Panc1 (cell line): ENCODE results near the gene TMEM127.

Experiments
- REST ChIP-seq, 2 experiments: IDR thresholded peaks; 2 replicates each; pipeline ENCODE4 v1.6.1; 2011 to 2012; ENCODE audit warnings: low read depth in 2 of 2, control low read depth in 1 of 2, low read length in 1 of 2, mild to moderate bottlenecking in 1 of 2, moderate library complexity in 1 of 2; ENCODE audit not compliant: insufficient read depth in 1 of 2
- TF ChIP-seq, protein P1 (sequence below): fragments of 450-650 bp; IDR thresholded peaks from 2 replicates; pipeline ENCODE4 v1.5.1; 2017; ENCODE audit warnings: mild to moderate bottlenecking

DNA sequence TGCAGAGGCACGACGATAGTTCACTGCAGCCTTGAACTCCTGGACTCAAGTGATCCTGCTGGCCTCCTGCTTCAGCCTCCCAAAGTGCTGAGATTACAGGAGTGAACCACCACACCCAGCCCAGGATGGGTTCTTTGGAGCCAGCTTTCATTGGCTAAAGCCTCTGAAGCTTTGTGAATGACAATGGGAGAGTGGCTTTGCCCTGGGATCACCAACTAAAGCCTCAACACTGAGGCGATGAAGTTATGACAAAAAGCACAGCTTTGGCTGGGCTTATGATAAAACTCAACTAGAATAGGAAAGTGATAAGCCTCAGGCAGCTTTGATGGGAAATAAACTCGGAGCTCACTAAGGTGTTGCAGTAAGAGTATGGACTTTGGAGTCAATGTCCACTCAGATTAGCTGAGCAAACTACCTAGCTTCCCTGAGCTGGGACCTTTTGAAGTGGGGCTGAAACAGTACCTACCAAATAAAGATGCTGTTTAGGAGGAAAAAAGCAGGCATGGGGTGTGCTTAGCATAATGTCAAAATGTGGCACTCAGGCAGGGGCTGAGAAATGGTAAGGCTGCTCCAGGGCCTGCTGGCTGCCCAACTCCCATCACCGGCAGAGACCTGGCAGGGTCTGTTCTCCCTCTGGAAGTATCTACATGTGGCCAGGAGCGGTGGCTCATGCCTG is 4.3 kb downstream of the TMEM127 start:
- TF ChIP-seq, protein P1, sequence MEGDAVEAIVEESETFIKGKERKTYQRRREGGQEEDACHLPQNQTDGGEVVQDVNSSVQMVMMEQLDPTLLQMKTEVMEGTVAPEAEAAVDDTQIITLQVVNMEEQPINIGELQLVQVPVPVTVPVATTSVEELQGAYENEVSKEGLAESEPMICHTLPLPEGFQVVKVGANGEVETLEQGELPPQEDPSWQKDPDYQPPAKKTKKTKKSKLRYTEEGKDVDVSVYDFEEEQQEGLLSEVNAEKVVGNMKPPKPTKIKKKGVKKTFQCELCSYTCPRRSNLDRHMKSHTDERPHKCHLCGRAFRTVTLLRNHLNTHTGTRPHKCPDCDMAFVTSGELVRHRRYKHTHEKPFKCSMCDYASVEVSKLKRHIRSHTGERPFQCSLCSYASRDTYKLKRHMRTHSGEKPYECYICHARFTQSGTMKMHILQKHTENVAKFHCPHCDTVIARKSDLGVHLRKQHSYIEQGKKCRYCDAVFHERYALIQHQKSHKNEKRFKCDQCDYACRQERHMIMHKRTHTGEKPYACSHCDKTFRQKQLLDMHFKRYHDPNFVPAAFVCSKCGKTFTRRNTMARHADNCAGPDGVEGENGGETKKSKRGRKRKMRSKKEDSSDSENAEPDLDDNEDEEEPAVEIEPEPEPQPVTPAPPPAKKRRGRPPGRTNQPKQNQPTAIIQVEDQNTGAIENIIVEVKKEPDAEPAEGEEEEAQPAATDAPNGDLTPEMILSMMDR, result no peak
- no peak for TF ChIP-seq REST (IDR thresholded peaks at IDR 0.05; ENCODE audit: insufficient read depth in 1 of 2, low read depth in 2 of 2, low read length in 1 of 2)
